ENCODE measurements around the gene SMYD3. TPM values are rescaled to one million over a fixed set of nuclear protein-coding genes. Genes with fewer than 3 reads are reported as not detected.

The SMYD3 gene
- polyA plus RNA-seq, 1 donor, result 25.2 TPM

GRCh38 chr1:246417813-246418564 lies 89.1 kb downstream of the SMYD3 start:
- no peak for DNase-seq

DNA sequence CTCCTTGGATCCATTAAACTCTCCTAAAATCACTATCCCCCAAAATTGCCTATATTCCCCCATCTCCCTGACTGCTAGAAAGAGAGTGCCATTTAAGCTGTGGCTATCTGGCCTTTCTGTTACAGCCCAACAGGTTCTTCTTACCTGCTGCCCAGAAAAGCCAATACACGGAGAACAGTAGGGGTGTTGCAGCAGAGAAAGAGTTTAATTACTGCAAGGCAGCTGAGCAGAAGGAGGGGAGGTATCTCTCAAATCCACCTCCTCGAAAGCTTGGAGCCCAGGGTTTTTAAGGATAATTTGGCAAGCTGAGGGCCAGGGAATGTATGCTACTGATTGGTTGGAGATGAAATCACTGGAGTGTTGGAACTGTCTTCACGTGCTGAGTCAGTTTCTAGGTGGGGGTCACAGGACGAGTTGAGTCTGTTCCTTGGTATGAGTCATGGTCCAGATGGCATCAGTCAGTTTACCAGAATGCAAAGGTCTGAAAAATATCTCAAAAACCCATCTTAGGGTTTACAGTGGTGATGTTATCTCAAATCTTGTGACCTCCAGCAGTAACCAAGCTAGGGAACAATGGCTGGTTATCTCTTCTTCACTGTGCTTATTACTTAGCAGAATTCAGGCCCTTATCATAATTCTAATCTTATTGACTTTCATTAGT lies 89.8 kb downstream of the SMYD3 start:
- no peak for DNase-seq

DNA sequence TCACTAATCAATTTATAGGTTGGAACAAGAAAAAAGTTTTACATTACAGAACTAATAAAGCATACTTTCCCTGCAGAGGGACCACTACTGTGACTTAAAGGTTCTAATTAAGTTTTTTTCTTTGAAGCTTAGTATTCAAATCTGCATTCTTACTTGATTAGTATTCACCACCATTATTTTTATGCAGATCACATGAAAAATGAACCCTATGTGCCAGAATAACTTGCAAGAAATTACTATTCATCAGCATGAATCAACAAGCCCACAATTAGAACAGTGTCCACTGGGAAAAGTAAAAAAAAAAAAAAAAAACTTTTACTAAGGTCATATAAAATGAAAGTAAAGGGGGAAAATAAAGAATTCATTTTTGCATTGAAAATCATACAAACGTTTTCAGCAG lies 90.8 kb downstream of the SMYD3 start:
- no peak for DNase-seq

- no peak for DNase-seq
Observed at GRCh38 chr1:246415028-246415427, 92.1 kb downstream of the SMYD3 start.

- DNase-seq, result no peak
Observed at GRCh38 chr1:246413430-246413829, 93.6 kb downstream of the SMYD3 start.

DNA sequence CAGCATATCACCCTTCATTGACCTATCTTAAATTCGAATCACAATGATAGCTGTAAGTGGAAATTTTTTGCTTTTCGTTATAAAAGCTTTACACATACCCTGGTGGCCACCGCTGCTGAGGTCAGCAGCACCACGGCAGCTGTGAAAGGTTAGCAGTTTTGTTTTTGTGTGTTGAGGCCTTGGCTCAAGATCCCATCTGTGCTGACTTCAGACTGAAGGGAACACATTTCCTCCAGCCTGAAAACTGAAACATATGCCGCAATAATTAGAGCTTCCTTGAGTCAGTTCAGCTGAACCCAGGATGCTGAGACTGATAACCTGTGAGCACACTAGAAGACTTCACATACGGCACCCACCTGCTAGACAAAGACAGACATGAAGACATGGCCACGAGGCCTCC lies 103.0 kb downstream of the SMYD3 start:
- no peak for DNase-seq

- no peak for DNase-seq
Observed at GRCh38 chr1:246398126-246398813, 108.8 kb downstream of the SMYD3 start.

- DNase-seq, result no peak
Observed at GRCh38 chr1:246397046-246397445, 110.0 kb downstream of the SMYD3 start.

GRCh38 chr1:246396322-246396721 lies 110.8 kb downstream of the SMYD3 start:
- no peak for DNase-seq

DNA sequence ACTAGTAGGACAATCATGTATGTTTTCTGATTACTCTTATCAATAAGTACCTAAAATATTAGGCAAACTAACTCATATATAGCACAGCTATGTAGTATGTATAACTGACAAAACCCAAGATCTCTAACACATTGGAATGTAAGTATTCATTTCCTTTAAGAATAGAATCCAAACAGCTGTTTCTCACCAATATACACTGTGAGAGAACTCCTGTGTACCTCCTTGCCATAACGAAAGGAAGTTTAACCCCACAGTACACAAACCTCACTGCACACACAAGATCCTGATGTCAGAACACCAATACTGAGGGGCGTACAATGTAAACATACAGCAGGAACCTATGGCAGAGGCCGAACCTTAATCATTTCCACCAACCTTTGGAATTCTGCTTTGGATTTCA lies 113.0 kb downstream of the SMYD3 start:
- no peak for DNase-seq

- no peak for DNase-seq
Observed at GRCh38 chr1:246390855-246391254, 116.2 kb downstream of the SMYD3 start.

- no peak for DNase-seq
Observed at GRCh38 chr1:246384616-246385015, 122.5 kb downstream of the SMYD3 start.

DNA sequence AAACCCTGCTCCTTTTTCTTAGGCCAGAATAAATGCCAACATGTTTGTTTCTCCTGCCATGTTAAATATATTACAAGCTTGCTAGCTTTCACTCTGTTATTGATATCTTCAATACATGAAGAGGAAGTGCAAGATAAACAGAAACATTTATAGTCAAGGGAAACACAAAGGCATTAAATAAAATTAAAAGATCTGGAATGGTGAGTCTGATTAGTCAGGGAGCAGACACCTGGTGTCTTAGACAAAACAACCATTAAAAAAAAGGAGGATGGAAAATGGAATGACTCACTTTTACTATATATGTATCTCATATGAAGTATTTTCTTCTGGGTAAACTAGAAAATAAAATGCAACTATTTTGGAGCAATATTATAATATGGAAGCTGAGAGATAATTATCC lies 123.3 kb downstream of the SMYD3 start:
- no peak for DNase-seq

DNA sequence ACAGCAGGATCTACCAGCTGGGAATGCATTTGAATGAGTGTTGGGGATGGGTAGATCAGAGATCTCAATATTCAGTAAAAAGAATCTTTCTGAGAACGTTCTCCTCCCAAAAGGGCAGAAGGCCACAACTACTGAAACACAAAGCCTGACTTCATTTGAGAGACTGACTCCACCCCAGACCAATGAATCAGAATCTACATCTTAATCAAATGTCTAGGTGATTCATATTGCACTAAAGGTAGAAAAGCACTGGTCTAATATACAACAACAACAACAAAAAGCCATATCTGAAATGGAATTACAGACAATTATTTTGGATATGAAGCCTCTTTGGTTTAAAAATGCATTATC lies 123.9 kb downstream of the SMYD3 start:
- no peak for DNase-seq

- no peak for DNase-seq
Observed at GRCh38 chr1:246382589-246383238, 124.4 kb downstream of the SMYD3 start.

GRCh38 chr1:246381452-246381851 lies 125.6 kb downstream of the SMYD3 start:
- no peak for DNase-seq

DNA sequence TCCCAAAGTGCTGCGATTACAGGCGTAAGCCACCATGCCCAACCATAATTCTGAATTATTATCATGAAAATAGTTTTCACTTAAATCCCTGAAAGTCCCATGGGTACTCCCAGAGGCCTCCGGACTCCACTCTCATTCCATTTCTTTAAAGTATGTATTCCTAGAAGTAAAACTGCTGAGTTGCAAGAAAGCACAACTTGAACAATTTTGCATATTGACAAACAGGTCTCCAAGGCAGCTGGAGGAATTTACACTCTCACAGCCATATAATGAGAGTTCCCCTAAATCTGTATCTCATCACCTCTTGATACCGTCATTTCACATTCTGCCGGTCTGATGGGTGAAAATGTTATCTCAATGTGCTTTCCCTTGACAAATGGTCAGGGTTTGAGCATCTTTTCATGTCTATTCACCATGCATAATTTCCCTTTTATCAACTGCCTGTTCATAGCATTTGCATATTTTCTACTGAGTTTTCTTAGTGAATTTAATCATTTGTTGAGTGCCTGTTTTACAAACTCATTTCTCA lies 129.4 kb downstream of the SMYD3 start:
- DNase-seq, result no peak

DNA sequence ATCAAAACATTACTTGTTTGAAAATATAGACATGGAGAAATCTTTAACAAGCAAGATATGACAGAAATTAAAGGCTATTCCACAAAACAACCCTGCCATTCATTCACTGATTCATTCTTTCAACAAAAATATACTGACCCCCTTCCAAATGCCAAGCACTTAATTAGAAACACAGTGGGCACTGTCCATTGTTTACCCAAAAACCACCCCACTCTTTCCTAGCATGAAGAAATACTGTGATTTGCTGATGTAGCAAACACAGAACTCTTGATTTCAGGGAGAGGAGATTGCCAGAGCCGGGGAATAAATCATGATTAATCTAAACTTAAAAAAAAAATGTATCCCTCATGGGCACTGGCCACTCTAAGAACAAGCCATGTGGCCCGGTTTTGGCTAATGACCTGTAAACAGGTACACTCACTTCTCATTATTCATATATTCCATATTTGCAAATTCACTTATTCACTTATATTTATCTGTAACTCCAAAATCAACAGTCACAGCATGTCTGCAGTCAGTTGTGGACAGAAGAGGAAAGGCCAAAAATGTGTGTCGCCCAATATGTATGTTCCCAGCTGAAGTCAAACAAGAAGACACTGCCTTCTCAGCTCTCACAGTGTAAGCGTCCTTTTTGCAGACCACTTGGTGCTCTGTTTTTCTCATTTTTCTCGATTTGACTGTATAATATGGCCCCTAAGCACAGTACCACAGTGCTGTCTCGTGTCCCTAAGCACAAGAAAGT lies 133.1 kb downstream of the SMYD3 start:
- no peak for DNase-seq

DNA sequence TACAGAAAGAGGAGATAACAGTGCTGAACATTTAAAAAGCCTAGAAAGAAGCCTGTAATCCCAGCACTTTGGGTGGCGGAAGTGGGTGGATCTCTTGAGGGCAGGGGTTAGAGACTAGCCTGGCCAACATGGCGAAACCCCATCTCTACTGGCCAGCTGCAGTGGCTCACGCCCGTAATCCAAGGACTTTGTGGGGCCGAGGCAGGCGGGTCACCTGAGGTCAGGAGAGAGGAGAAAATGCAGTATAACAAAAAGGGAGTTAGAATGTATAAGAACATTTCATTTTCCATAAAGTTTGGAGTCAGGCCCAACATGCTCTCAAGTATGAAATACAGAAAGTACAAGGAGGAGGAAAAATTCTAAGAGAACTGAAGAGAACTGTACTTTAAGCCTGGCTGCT lies 134.5 kb downstream of the SMYD3 start:
- DNase-seq, result peak; percentile 32

DNA sequence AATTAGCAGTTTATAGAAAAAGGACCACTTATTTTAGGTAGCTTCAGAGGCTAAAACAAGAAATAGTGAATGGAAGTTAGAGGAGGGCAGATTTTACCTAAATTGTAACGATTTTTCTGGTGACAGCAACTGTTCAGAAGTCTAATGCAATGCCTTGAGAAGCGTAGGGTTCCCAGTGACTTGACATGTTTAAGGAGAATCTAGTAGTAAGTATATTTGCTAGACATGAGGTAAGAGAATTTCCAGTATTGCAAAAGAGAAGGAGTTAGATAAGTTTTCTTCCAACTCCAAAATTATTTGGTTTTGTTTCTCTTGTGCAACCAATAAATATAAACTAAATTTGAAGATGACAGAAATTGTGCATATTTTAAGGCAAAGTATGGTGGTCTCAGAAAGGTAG lies 140.0 kb downstream of the SMYD3 start:
- no peak for DNase-seq

- DNase-seq, result no peak
Observed at GRCh38 chr1:246365708-246366107, 141.4 kb downstream of the SMYD3 start.

GRCh38 chr1:246364415-246364941 lies 142.6 kb downstream of the SMYD3 start:
- DNase-seq, result no peak
